Ovary (tissue), 9 donors: Measurements from ENCODE around the gene WDR86. TPM values are rescaled to one million over a fixed set of nuclear protein-coding genes. Genes with fewer than 3 reads are reported as not detected.

Experiments
- DNase-seq, 5 donors: peaks; one replicate each; pipeline ENCODE4 v3.0.0-alpha.2; 2019 to 2020
- H3K27ac ChIP-seq, 2 donors: fragments of 200-600 bp; one replicate each; pipeline versions ENCODE4 v1.5.1 to v1.8.0; 2019 to 2022
- H3K27me3 ChIP-seq: fragments of 200-600 bp; one replicate; pipeline ENCODE4 v1.8.0; 2022
- H3K36me3 ChIP-seq: fragments of 200-600 bp; sonication (generic); one replicate; pipeline ENCODE4 v1.5.1; 2019
- H3K4me1 ChIP-seq: one replicate; pipeline ENCODE4 v1.8.1; 2013; ENCODE audit warnings: mild to moderate bottlenecking, moderate library complexity; ENCODE audit not compliant: insufficient read depth
- H3K4me3 ChIP-seq: fragments of 200-600 bp; sonication (generic); one replicate; pipeline ENCODE4 v1.5.1; 2017
- H3K9me3 ChIP-seq, 2 donors: fragments of 200-600 bp in 1 of 2; sonication (generic) in 1 of 2; one replicate each; pipeline versions ENCODE4 v1.5.1 to v1.8.1; 2013 to 2019; ENCODE audit warnings: mild to moderate bottlenecking in 1 of 2, moderate library complexity in 1 of 2
- CTCF ChIP-seq, 3 donors: fragments of 450-650 bp in 2 of 3; fragments of 200-600 bp in 1 of 3; IDR thresholded peaks; one replicate each; pipeline versions ENCODE4 v1.5.1 to v1.8.0; 2016 to 2022; ENCODE audit warnings: antibody characterized with exemption in 3 of 3, mild to moderate bottlenecking in 1 of 3
- EP300 ChIP-seq: sonication (generic); formaldehyde crosslinking; IDR thresholded peaks from one replicate; pipeline ENCODE4 v1.6.1; 2017; ENCODE audit warnings: antibody characterized with exemption
- POLR2A ChIP-seq: fragments of 450-650 bp; IDR thresholded peaks from one replicate; pipeline ENCODE4 v1.6.1; 2017; ENCODE audit warnings: antibody characterized with exemption, mild to moderate bottlenecking, moderate library complexity
- WGBS, 3 donors: extraction: QIAGEN DNeasy Blood & Tissue Kit in 1 of 3; methylation state at CpG; one replicate each; pipeline versions ENCODE4 v1.1.5 to v1.1.7; 2013 to 2017; 5-methylcytosine and 5-hydroxymethylcytosine counted together
- intact Hi-C, 4 donors: fragments of 100-400 bp; cut with DNase I; formaldehyde crosslinking; loops; one replicate each; pipeline versions ENCODE4 v1.11.0 to v1.15.1; 2022 to 2023
- polyA plus RNA-seq, 2 donors: library from polyadenylated mRNA; stranded (reverse); fragments of 200-250 nt in 1 of 2; fragments of 350-450 nt in 1 of 2; fragmentation: Illumina TruSeq in 1 of 2; extraction: RNeasy Lipid Tissue Mini Kit (QIAGEN cat#74804) in 1 of 2; gene quantifications; one replicate each; pipeline ENCODE4 v1.2.3, GENCODE V29; 2013 to 2014
- total RNA-seq, 7 donors: library from RNA; depleted of rRNA in 2 of 7; stranded (reverse); fragments of >200 nt in 2 of 7; fragmentation: NEBNext Ultra II Directional in 3 of 7; extraction: Animal tissue kit (Norgen Biotek cat#: 25700) in 3 of 7; gene quantifications; one replicate each; pipeline versions ENCODE4 v1.1.0 to v1.2.4, GENCODE V29; 2016 to 2023
- donor health status: DM: no; HTN: no; CAD: no; lungs with moderate emphysema.
- donor health status: DM: no; HTN: no; CAD: no.
- donor health status: Bipolar disorder and iron deficiency.
- donor health status: DM: yes; HTN: yes; CAD: no.
- donor health status: DM: no; HTN: no; CAD: no.
- donor health status: DM: yes; HTN: yes; CAD: no.

Gene WDR86
- total and polyA plus RNA-seq, 9 donors: 0.77 to 43.4 (median 11.1) TPM

GRCh38 chr7:151387161-151388006 is 22.5 kb downstream of the WDR86 start:
- Histone ChIP-seq H3K36me3 (no peaks in the 10 kb centered on the region), H3K27ac (no peak overlapping the region), H3K27me3 (peaks cover 3% of the 10 kb centered on the region), H3K9me3 (no peaks in the 10 kb centered on the region), H3K4me3 (no peak overlapping the region), H3K4me1 (no peaks in the 10 kb centered on the region)
- 87 to 94% (median 88%) methylated on average over 21 to 24 of the region's 24 CpGs for WGBS, 3 donors
- intact Hi-C loops: no loop called here
- TF ChIP-seq CTCF (IDR thresholded peaks at IDR 0.05): no peak
- TF ChIP-seq EP300: no peak
- no peak for TF ChIP-seq POLR2A
- DNase-seq: no peak

DNA sequence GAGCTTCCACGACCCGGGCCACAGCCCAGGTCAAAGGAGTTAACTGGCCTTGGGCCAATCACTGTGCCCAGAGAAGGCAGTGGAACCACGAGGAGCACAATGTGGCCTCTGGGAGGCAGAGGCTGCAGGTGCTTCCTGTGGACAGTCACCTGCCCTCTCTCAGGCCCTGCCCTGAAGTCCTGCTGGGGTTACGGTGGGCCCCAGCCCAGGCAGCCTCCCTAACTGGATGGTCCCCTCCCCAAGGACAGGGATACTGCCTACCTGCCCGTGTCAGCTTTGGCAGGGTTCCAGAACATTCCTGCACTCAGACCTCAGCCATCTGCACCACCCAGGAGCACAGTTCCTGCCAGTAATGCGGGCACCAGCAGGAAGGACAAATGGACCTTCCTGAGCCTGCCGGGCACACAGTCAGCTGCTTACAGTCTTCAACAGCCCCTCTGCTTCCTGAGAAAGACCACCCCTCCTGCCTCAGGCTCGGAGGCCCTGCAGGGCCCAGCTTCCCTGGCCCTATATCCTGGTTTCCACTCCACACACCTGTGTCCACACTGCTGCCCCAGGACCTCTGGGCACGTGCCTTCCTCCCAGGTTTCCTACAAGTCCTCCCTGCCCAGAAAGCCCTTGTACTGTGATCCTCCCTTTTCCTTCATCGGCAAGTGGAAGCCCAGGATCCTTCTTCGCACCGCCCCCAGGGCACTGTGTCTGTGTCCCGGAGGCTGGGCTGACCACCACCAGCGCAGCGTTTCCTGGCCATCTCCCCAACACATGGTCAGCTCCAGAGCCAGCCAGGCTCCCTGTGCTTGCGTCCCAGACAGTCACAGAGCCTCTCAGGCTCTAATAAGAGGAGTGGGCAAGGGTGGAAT is 23.3 kb downstream of the WDR86 start:
- Histone ChIP-seq H3K36me3 (no peaks in the 10 kb centered on the region), H3K4me1 (peaks cover 6% of the 10 kb centered on the region), H3K27ac (no peak overlapping the region), H3K4me3 (no peak overlapping the region), H3K9me3 (no peaks in the 10 kb centered on the region), H3K27me3 (peaks cover 3% of the 10 kb centered on the region)
- intact Hi-C loops: no loop called here
- no peak for TF ChIP-seq CTCF (IDR thresholded peaks at IDR 0.05)
- no peak for TF ChIP-seq EP300
- TF ChIP-seq POLR2A: no peak
- no peak for DNase-seq
- WGBS, 3 donors: 71 to 74% (median 74%) methylated on average over 16 of the region's 16 CpGs

DNA sequence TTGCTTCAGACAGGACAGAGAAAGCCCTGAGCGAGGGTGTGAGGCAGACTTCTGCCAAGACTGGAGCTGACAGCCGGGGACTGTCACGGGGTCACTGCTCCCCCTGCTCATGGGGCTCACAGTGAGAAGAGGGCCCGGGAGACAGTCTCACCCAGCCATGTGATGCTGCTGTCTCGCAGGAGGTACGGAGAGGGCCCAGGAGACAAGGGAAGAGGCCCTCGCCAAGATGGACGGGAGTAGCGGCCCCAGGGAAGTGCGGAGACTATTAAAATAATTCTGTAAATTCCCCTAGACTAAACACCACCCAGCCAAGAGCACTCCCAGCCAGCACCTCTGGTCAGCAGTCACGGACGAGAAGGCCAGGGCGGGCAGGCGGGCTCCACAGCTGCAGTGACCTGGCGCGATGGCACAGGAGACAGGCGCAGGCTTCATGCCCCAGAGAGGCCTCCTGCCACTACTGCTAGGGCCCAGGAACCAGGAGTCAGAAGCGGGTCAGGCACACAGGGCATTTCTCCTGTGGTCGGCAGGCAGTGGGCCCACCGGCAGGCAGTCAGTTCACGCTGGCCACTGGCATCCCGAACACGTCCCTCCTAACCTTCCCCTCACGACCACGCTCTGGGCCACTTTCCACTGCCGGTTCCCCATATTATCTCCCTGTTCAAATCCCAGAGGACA is 24.1 kb downstream of the WDR86 start:
- H3K36me3 ChIP-seq: no peaks in the 10 kb centered on the region
- peaks cover 10% of the 10 kb centered on the region for H3K4me1 ChIP-seq
- H3K9me3 ChIP-seq: no peaks in the 10 kb centered on the region
- TF ChIP-seq CTCF (IDR thresholded peaks at IDR 0.05) (no peak), EP300 (no peak), POLR2A (no peak)
- no peak overlapping the region for H3K27ac ChIP-seq
- no peak overlapping the region for H3K4me3 ChIP-seq
- intact Hi-C loops: no loop called here
- 84 to 90% (median 87%) methylated on average over 24 to 26 of the region's 26 CpGs for WGBS, 3 donors
- H3K27me3 ChIP-seq: peaks cover 3% of the 10 kb centered on the region
- DNase-seq: peak in 1 of 5 donors; percentile 26
